Measurements from ENCODE around the gene SND1.

DNA sequence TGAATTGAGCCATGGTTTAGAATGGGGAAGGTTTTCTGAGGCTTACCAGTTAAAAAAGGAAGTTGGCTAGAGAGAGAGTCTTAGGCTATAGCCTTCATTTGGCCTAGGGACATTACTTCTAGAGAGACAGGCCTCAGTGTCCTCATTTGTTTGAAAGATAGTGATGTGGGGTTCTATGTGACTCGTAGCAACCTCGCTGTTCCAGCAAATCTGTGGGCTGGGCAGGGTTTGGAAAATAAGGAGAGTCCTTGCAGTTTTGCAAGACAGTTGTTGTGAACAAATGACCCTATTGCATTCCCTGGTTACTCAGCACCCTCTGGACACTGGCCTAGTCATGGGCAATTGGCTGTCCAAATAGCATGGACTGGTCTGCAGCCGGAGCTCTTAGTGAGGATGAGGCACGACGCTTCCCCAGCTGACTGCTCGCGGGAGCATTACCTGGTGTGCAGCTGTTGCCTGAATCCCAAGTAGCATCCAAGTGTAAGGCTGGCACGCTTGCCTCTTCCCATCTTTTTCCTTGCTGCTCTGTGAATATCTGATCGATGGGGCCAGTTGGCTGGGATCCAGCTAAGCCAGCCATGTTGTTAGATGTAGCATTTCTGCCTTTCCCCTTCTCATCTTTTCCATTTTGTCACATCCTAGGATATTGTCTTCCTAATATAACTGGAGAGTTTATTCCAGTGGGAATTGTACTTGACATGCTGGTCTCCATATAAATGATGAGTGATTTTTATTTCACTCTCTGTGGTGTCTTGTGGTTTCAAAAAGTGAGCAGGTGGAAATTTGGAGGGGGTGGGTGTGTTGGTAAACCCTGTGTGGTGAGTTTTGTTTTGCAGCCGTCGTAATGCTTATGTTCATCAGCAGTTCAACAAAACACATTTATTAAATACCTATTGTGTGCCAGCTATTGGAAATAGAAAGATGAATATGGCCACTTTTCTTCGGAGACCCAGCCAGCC lies 99.8 kb downstream of the SND1 start:
- TF ChIP-seq, protein P1, sequence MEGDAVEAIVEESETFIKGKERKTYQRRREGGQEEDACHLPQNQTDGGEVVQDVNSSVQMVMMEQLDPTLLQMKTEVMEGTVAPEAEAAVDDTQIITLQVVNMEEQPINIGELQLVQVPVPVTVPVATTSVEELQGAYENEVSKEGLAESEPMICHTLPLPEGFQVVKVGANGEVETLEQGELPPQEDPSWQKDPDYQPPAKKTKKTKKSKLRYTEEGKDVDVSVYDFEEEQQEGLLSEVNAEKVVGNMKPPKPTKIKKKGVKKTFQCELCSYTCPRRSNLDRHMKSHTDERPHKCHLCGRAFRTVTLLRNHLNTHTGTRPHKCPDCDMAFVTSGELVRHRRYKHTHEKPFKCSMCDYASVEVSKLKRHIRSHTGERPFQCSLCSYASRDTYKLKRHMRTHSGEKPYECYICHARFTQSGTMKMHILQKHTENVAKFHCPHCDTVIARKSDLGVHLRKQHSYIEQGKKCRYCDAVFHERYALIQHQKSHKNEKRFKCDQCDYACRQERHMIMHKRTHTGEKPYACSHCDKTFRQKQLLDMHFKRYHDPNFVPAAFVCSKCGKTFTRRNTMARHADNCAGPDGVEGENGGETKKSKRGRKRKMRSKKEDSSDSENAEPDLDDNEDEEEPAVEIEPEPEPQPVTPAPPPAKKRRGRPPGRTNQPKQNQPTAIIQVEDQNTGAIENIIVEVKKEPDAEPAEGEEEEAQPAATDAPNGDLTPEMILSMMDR (IDR thresholded peaks at IDR 0.05), result no peak
- TF ChIP-seq POLR2A (IDR thresholded peaks at IDR 0.05) (no peak), POLR2AphosphoS5 (IDR thresholded peaks at IDR 0.05; ENCODE audit: insufficient read depth in 1 of 2, low read depth in 1 of 2) (no peak)

All from vagina (tissue), 2 donors.